ENCODE data around the gene NSD2. TPM values are rescaled to one million over a fixed set of nuclear protein-coding genes. Genes with fewer than 3 reads are reported as not detected.

Gene NSD2
- total RNA-seq, 6 experiments from 2014 or later = 11.4 to 19.4 (median 14.0) TPM

DNA sequence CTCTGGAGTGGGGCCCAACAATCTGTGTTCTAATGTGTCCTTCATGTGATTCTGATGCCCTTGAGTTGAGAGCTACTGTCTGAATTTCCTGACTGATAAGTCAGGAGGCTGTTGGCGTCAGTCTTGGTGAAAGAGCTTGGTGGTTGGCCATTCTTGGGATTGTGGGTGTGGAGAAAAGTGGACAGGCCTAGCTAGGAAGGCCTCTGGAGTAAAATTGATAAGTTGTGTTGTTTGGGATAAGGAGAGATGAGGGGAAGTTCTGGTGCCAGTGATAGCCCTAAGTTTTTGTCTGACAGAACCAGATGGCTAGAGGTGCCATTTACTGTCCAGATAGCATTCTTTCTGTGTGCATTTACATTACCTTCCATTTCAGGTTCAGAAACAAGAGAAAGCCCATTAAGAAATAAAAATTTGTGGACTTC, 11.7 kb downstream of the NSD2 start:
- whole genome bisulfite sequencing (ENCODE audit: insufficient coverage, low coverage, low lambda C conversion rate, missing lambda C conversion rate) = 75% methylated on average over 1 of the region's 1 CpG
- no peak for ATAC-seq
- Histone ChIP-seq H3K27me3 (no peaks in the 10 kb centered on the region), H3K4me3 (no peak overlapping the region), H3K4me1 (peaks cover 0 to 19% (median 7%) of the 10 kb centered on the region in 4 donors), H3K9me3 (no peaks in the 10 kb centered on the region), H3K27ac (no peak overlapping the region), H3K36me3 (no peaks in the 10 kb centered on the region)
- no peak for DNase-seq
- TF ChIP-seq, protein P1, sequence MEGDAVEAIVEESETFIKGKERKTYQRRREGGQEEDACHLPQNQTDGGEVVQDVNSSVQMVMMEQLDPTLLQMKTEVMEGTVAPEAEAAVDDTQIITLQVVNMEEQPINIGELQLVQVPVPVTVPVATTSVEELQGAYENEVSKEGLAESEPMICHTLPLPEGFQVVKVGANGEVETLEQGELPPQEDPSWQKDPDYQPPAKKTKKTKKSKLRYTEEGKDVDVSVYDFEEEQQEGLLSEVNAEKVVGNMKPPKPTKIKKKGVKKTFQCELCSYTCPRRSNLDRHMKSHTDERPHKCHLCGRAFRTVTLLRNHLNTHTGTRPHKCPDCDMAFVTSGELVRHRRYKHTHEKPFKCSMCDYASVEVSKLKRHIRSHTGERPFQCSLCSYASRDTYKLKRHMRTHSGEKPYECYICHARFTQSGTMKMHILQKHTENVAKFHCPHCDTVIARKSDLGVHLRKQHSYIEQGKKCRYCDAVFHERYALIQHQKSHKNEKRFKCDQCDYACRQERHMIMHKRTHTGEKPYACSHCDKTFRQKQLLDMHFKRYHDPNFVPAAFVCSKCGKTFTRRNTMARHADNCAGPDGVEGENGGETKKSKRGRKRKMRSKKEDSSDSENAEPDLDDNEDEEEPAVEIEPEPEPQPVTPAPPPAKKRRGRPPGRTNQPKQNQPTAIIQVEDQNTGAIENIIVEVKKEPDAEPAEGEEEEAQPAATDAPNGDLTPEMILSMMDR (IDR thresholded peaks at IDR 0.05) = no peak
- no peak for TF ChIP-seq POLR2A (IDR thresholded peaks at IDR 0.05)
- intact Hi-C loops (cut with DNase I) = no loop called here

DNA sequence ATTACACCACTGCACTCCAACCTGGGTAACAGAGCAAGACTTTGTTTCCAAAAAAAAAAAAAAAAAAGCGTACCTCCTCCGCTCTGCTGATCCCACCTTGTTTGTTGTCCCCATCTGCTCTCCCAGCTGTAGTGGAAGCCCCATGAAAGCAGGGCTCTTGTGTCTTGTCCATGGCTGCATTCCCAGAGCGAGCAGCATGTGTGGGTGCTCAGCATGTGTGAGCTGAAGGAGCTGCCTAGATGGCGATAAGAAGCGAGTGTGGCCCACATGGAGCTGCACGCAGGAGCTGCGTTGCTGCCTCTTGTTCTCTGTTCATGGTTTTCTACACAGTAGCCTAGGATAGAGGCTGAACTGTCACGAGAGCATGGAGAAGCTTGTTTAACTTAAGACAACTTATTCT, 12.4 kb downstream of the NSD2 start:
- intact Hi-C loops (cut with DNase I) = no loop called here
- TF ChIP-seq, protein P1 (IDR thresholded peaks at IDR 0.05) = no peak
- TF ChIP-seq POLR2A (IDR thresholded peaks at IDR 0.05) = no peak
- no peak for ATAC-seq
- DNase-seq = peak in 1 of 3 donors; percentile 15
- Histone ChIP-seq H3K27me3 (no peaks in the 10 kb centered on the region), H3K4me1 (peaks cover 0 to 19% (median 7%) of the 10 kb centered on the region in 4 donors), H3K36me3 (no peaks in the 10 kb centered on the region), H3K9me3 (no peaks in the 10 kb centered on the region), H3K27ac (no peak overlapping the region), H3K4me3 (no peak overlapping the region)
- WGBS (ENCODE audit: insufficient coverage, low coverage, low lambda C conversion rate, missing lambda C conversion rate) = 92% methylated on average over 5 of the region's 8 CpGs

DNA sequence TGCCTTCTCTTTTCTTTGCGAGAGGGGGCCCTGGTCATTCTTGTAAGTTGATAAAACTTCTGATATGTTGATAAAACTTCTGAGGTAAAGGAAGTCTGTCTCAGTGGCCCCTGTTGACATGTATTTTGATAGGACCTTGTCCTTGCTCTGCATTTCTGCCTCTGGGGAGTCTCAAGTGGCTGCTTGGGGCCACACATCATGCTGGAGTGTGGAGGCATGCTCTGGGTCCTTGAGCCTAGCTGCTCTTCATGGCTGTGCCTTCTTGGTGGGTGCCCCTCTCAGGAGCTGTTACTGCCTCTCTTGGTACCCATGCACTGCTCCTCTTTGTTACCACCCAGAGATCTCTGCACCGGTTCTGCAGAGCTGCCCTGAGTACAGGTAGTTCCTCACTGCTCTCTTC, 14.2 kb downstream of the NSD2 start:
- Histone ChIP-seq H3K9me3 (no peaks in the 10 kb centered on the region), H3K27ac (no peak overlapping the region), H3K36me3 (no peaks in the 10 kb centered on the region), H3K4me3 (no peak overlapping the region), H3K4me1 (peaks cover 0 to 12% (median 4%) of the 10 kb centered on the region in 4 donors), H3K27me3 (no peaks in the 10 kb centered on the region)
- no peak for TF ChIP-seq POLR2A (IDR thresholded peaks at IDR 0.05)
- TF ChIP-seq, protein P1 (IDR thresholded peaks at IDR 0.05) = no peak
- intact Hi-C loops (cut with DNase I) = no loop called here
- 71% methylated on average over 1 of the region's 2 CpGs for WGBS (ENCODE audit: insufficient coverage, low coverage, low lambda C conversion rate, missing lambda C conversion rate)
- DNase-seq (no peak), ATAC-seq (no peak)

DNA sequence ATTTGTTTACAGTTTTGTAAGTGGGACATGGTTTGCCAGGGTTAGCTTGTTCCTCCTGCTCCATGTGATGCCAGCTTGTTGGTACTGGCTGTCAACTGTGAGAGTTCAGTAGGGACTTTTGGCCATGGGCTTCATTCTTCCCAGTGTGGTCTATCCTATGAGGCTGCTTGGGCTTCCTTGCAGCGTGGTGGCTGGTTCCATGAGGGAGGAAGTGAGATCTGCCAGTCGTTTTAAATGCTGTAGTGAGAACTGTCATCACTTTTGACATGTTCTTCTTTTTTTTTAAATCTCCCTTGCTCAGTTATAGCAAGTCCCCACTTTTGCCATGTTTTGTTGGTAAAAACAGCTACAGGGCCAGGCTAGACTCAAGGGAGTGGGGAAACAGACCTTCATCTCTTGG, 15.9 kb downstream of the NSD2 start:
- H3K36me3 ChIP-seq = no peaks in the 10 kb centered on the region
- no peak for DNase-seq
- no peaks in the 10 kb centered on the region for H3K9me3 ChIP-seq
- no peaks in the 10 kb centered on the region for H3K4me1 ChIP-seq
- no peak overlapping the region for H3K4me3 ChIP-seq
- H3K27me3 ChIP-seq = no peaks in the 10 kb centered on the region
- TF ChIP-seq, protein P1 (IDR thresholded peaks at IDR 0.05) = no peak
- no peak for TF ChIP-seq POLR2A (IDR thresholded peaks at IDR 0.05)
- intact Hi-C loops (cut with DNase I) = no loop called here
- WGBS (ENCODE audit: insufficient coverage, low coverage, low lambda C conversion rate, missing lambda C conversion rate) = 47% methylated on average over 2 of the region's 2 CpGs
- no peak for ATAC-seq
- no peak overlapping the region for H3K27ac ChIP-seq

Measured in right lobe of liver (tissue), 6 donors.